HEK293 (cell line): ENCODE data around the gene ZFC3H1.

Source experiments
- GLIS1 ChIP-seq: fragments of 450-650 bp; formaldehyde crosslinking; IDR thresholded peaks from 2 replicates; pipeline ENCODE4 v1.5.1; 2016; ENCODE audit warnings: missing biosample characterization, missing genetic modification characterization
- PBX3 ChIP-seq: sonication (generic); formaldehyde crosslinking; IDR thresholded peaks from 2 replicates; pipeline ENCODE4 v1.8.1; 2022; ENCODE audit warnings: mild to moderate bottlenecking, moderate library complexity, missing genetic modification reagents
- PRDM1 ChIP-seq: fragments of 450-650 bp; formaldehyde crosslinking; IDR thresholded peaks from 2 replicates; pipeline ENCODE4; 2016; ENCODE audit warnings: missing biosample characterization, missing genetic modification characterization
- PRDM10 ChIP-seq: fragments of 450-650 bp; formaldehyde crosslinking; IDR thresholded peaks from 2 replicates; pipeline ENCODE4 v1.5.1; 2016; ENCODE audit warnings: missing biosample characterization, missing genetic modification characterization
- SCRT2 ChIP-seq: fragments of 450-650 bp; formaldehyde crosslinking; IDR thresholded peaks from 2 replicates; pipeline ENCODE4 v1.5.1; 2016; ENCODE audit warnings: missing biosample characterization, missing genetic modification characterization
- SP7 ChIP-seq: fragments of 450-650 bp; formaldehyde crosslinking; IDR thresholded peaks from 2 replicates; pipeline ENCODE4 v1.5.1; 2016; ENCODE audit warnings: missing biosample characterization, missing genetic modification characterization
- TRIM28 ChIP-seq: IDR thresholded peaks from 2 replicates; pipeline ENCODE4 v1.6.1; 2011; ENCODE audit warnings: low read length, control low read depth, borderline replicate concordance
- YY1 ChIP-seq: fragments of 450-650 bp; formaldehyde crosslinking; IDR thresholded peaks from 2 replicates; pipeline ENCODE4 v1.5.1; 2018; ENCODE audit warnings: missing biosample characterization, missing genetic modification characterization
- YY2 ChIP-seq: fragments of 450-650 bp; formaldehyde crosslinking; IDR thresholded peaks from 2 replicates; pipeline ENCODE4 v1.5.1; 2016; ENCODE audit warnings: missing biosample characterization, missing genetic modification characterization
- ZBTB20 ChIP-seq: fragments of 450-650 bp; formaldehyde crosslinking; IDR thresholded peaks from 2 replicates; pipeline ENCODE4 v1.5.1; 2016; ENCODE audit warnings: missing biosample characterization, missing genetic modification characterization
- ZBTB48 ChIP-seq: fragments of 450-650 bp; formaldehyde crosslinking; IDR thresholded peaks from 2 replicates; pipeline ENCODE4 v1.5.1; 2016; ENCODE audit warnings: missing biosample characterization, missing genetic modification characterization
- ZBTB8A ChIP-seq: fragments of 450-650 bp; formaldehyde crosslinking; IDR thresholded peaks from 2 replicates; pipeline ENCODE4 v1.5.1; 2016; ENCODE audit warnings: missing biosample characterization, missing genetic modification characterization
- ZIC2 ChIP-seq: fragments of 450-650 bp; formaldehyde crosslinking; IDR thresholded peaks from 2 replicates; pipeline ENCODE4 v1.5.1; 2016; ENCODE audit warnings: missing biosample characterization, missing genetic modification characterization
- ZNF223 ChIP-seq: fragments of 450-650 bp; formaldehyde crosslinking; IDR thresholded peaks from 2 replicates; pipeline ENCODE4 v1.5.1; 2016; ENCODE audit warnings: missing biosample characterization, missing genetic modification characterization
- ZNF324 ChIP-seq: fragments of 450-650 bp; formaldehyde crosslinking; IDR thresholded peaks from 2 replicates; pipeline ENCODE4 v1.5.1; 2016; ENCODE audit warnings: missing biosample characterization, missing genetic modification characterization
- ZNF366 ChIP-seq: fragments of 450-650 bp; formaldehyde crosslinking; conservative IDR thresholded peaks from 2 replicates; pipeline ENCODE4 v1.5.1; 2016; ENCODE audit warnings: missing biosample characterization, missing genetic modification characterization
- ZNF391 ChIP-seq: fragments of 450-650 bp; formaldehyde crosslinking; IDR thresholded peaks from 2 replicates; pipeline ENCODE4 v1.5.1; 2016; ENCODE audit warnings: low read depth, missing biosample characterization, missing genetic modification characterization, borderline replicate concordance
- ZNF394 ChIP-seq: fragments of 450-650 bp; formaldehyde crosslinking; IDR thresholded peaks from 2 replicates; pipeline ENCODE4 v1.5.1; 2016; ENCODE audit warnings: missing biosample characterization, missing genetic modification characterization, mild to moderate bottlenecking, moderate library complexity, borderline replicate concordance
- ZNF423 ChIP-seq: fragments of 450-650 bp; formaldehyde crosslinking; IDR thresholded peaks from 2 replicates; pipeline ENCODE4 v1.5.1; 2016; ENCODE audit warnings: missing biosample characterization, missing genetic modification characterization
- ZNF518A ChIP-seq: fragments of 450-650 bp; formaldehyde crosslinking; conservative IDR thresholded peaks from 2 replicates; pipeline ENCODE4 v1.5.1; 2016; ENCODE audit warnings: low read depth, missing biosample characterization, missing genetic modification characterization
- ZNF580 ChIP-seq: fragments of 450-650 bp; formaldehyde crosslinking; IDR thresholded peaks from 2 replicates; pipeline ENCODE4 v1.5.1; 2016; ENCODE audit warnings: missing biosample characterization, missing genetic modification characterization
- ZNF624 ChIP-seq: fragments of 450-650 bp; formaldehyde crosslinking; IDR thresholded peaks from 2 replicates; pipeline ENCODE4 v1.5.1; 2017; ENCODE audit warnings: missing biosample characterization, missing genetic modification characterization
- ZNF639 ChIP-seq: fragments of 450-650 bp; formaldehyde crosslinking; IDR thresholded peaks from 2 replicates; pipeline ENCODE4 v1.5.1; 2016; ENCODE audit warnings: missing biosample characterization, missing genetic modification characterization
- ZNF660 ChIP-seq: fragments of 450-650 bp; IDR thresholded peaks from 2 replicates; pipeline ENCODE4 v1.5.1; 2018; ENCODE audit warnings: missing biosample characterization, mild to moderate bottlenecking, missing genetic modification characterization
- ZNF76 ChIP-seq: fragments of 450-650 bp; formaldehyde crosslinking; IDR thresholded peaks from 2 replicates; pipeline ENCODE4; 2016; ENCODE audit warnings: low read depth, missing biosample characterization, missing genetic modification characterization, borderline replicate concordance

ZFC3H1 gene

GRCh38 chr12:71663561-71664410 is at the start of gene ZFC3H1, which contains the start of gene THAP2 (continued):
- TF ChIP-seq ZNF391 (tag by site-specific recombination) (peak; percentile 32; the same call in 1 of the 2 replicates), ZNF639 (peak; percentile 19; the same call in 1 of the 2 replicates), YY2 (tag by site-specific recombination) (peak; percentile 87), PBX3 (CRISPR knock-in tag) (peak; percentile 26; the same call in 1 of the 2 replicates), ZNF76 (tag by site-specific recombination) (peak; percentile 77), GLIS1 (tag by site-specific recombination) (peak; percentile 44), TRIM28 (no peak), SCRT2 (tag by site-specific recombination) (no peak), YY1 (tag by site-specific recombination) (peak; percentile 97), ZIC2 (tag by site-specific recombination) (peak; percentile 20; the same call in 1 of the 2 replicates), ZNF660 (tag by site-specific recombination) (peak; percentile 48), ZNF423 (tag by site-specific recombination) (0 out of 2 replicates have a peak, but pooled peaks have one; percentile 35), ZNF518A (tag by site-specific recombination) (peak; percentile 84), ZNF580 (tag by site-specific recombination) (peak; percentile 82), SP7 (tag by site-specific recombination) (0 out of 2 replicates have a peak, but pooled peaks have one; percentile 34), PRDM1 (tag by site-specific recombination) (peak; percentile 92), ZBTB48 (peak; percentile 75), ZNF324 (peak; percentile 21; the same call in 1 of the 2 replicates), ZBTB8A (peak; percentile 52), ZBTB20 (peak; percentile 90), ZNF223 (tag by site-specific recombination) (no peak), ZNF394 (tag by site-specific recombination) (peak; percentile 80; the same call in 1 of the 2 replicates), PRDM10 (peak; percentile 94), ZNF366 (peak; percentile 46), ZNF624 (tag by site-specific recombination) (no peak)
